GM19035 (cell line): Measurements from ENCODE around the gene MYL12A.
A peak's percentile ranks its signal among the peaks of the same experiment; 100 is the strongest.
"Not testable (repeated sequence)": the region's sequence is repeated elsewhere in the genome, so short reads cannot be mapped to it uniquely, and the experiment has no call there.

Experiments used
- ATAC-seq: cut with Tn5 transposase; IDR thresholded peaks from one replicate; pipeline ENCODE4 v1.9.1; 2021; ENCODE audit not compliant: unreplicated experiment

The MYL12A gene

GRCh38 chr18:3254725-3255124 is 7.1 kb downstream of the MYL12A start:
- ATAC-seq, result no peak

- ATAC-seq, result no peak
Measured at GRCh38 chr18:3255611-3256165, 8.1 kb downstream of the MYL12A start.

DNA sequence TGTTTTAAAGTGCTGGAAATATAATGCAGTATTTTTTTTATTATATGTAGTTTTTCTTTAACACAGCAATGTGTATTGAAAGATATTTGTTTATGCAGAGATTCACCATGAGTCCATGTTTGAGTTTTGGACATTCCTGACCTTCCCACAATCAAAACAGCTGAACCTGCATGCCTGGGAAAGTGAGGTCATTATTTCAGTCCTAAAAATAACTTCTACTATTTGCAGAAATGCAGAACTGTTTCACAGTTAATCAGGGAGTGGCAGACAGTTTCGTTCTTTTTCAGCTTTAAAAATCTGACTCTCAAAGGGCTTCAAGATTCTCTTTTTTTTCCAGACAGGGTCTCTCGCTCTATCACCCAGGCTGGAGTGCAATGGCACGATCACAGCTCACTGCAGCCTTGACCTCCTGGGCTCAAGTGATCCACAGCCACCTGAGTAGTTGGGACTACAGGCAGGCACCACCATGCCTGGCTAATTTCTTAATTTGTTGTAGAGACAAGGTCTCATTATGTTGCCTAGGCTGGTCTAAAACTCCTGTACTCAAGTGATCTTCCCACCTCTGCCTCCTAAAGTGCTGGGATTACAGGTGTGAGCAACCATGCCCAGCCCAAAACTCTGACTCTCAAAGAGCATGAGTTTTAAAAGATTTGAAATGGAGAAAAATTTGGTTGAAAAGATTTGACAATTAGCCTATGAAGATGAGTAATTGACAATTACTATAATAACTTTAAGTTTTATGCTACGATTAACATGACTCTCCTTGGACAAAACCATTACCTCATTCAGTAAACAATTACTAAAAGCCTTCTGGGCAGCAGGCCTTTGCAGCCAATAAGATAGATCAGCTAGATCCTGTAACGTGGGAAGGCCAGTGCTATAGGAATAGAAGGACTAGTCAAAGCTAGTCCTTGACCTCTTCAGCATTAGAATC is 9.4 kb downstream of the MYL12A start:
- no peak for ATAC-seq

- no peak for ATAC-seq
Measured at GRCh38 chr18:3257627-3258120, 10.1 kb downstream of the MYL12A start.

- ATAC-seq, result no peak
Measured at GRCh38 chr18:3260995-3261372, 13.4 kb downstream of the MYL12A start.

DNA sequence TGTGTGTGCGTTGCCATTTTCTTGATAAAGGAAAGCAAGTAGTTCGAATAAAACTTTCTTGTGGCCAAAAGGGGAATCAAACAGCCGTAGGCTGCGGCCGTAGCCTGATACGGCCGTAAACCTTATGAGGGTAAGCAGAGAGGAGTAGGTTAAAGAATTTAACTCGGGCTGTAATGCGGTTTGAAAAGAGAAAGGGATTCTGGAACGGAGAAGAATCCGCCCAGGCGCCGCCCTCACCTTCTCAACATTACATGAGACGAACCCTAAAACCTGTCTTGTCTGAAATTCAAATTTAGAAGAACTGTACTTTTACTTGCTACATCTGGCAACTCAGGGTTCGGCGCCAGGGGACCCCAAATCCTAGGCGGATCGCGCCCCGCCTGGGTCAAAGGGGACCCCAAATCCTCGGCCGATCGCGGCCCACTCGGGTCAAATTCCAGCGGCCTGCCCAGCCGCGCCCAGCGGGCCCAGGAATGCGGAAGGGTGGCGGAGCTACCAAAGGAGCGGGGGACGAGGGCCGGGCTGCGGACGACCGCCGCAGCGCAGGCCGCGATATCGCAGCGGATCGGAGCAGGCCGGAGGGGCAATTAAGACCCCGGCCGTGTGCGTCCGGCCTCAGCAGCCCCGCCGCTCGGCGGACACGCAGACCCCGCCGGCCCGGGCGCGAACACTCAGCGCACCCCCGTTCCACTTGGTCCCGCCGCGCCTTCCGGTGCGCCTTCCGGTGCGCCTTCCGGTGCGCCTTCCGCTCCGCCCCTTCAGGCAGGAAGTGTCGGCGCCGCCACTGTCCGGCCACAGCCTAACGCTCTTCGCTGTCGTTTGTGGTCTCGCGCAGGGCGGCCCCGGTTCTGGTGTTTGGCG is 14.0 kb downstream of the MYL12A start, which contains the start of gene MYL12B:
TSS of gene MYL12B (plus strand) at position 761 of the 861 bp plus-strand sequence. CDS start 10,766 bp downstream, outside the sequence.
- ATAC-seq, result peak; percentile 85

- ATAC-seq, result peak; percentile 39
Measured at GRCh38 chr18:3262234-3263131, 14.9 kb downstream of the MYL12A start.

- ATAC-seq, result no peak
Measured at GRCh38 chr18:3263132-3263700, 15.6 kb downstream of the MYL12A start.

GRCh38 chr18:3264362-3264761 is 16.8 kb downstream of the MYL12A start:
- ATAC-seq, result no peak

GRCh38 chr18:3265564-3266033 is 18.0 kb downstream of the MYL12A start:
- no peak for ATAC-seq

- ATAC-seq, result no peak
Measured at GRCh38 chr18:3266062-3266608, 18.5 kb downstream of the MYL12A start.

GRCh38 chr18:3268306-3268705 is 20.7 kb downstream of the MYL12A start:
- ATAC-seq, result no peak

GRCh38 chr18:3269241-3269913 is 21.8 kb downstream of the MYL12A start:
- no peak for ATAC-seq

GRCh38 chr18:3269914-3270299 is 22.3 kb downstream of the MYL12A start:
- ATAC-seq, result no peak

DNA sequence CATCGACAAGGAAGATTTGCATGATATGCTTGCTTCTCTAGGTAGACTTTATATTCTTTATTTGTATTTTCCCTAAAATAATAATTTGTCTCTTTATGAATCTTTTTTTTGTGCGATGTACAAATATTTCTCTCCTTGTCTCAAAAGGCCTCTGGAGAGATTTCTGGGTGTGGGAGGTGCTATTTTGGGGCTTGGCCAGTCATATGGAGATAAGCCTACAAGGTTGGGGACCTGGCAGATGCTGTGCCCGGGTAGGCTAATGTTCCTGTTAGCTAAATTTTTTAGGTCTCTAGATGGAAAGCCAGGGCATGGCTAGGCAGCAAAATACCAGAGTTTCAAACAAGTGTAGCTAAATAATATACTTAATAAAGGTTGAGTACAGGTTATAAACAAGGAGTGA is 25.4 kb downstream of the MYL12A start:
- no peak for ATAC-seq

DNA sequence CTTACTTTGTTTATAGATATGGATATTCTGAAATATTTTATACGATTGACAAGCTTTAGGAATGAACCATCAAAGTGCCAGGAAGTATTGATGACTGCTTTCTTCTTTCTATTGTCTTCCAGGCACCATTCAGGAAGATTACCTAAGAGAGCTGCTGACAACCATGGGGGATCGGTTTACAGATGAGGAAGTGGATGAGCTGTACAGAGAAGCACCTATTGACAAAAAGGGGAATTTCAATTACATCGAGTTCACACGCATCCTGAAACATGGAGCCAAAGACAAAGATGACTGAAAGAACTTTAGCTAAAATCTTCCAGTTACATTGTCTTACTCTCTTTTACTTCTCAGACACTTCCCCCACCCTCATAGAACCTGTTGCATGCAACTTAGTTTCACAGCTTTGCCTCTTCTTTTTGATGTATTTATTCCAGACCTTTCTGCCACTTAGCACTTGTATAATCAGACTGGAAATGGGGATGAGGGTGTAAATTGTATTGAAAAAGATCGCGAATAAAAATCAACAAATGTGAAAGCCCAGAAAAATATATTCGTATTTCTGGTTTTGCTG is 30.1 kb downstream of the MYL12A start:
- ATAC-seq, result not testable (repeated sequence)

DNA sequence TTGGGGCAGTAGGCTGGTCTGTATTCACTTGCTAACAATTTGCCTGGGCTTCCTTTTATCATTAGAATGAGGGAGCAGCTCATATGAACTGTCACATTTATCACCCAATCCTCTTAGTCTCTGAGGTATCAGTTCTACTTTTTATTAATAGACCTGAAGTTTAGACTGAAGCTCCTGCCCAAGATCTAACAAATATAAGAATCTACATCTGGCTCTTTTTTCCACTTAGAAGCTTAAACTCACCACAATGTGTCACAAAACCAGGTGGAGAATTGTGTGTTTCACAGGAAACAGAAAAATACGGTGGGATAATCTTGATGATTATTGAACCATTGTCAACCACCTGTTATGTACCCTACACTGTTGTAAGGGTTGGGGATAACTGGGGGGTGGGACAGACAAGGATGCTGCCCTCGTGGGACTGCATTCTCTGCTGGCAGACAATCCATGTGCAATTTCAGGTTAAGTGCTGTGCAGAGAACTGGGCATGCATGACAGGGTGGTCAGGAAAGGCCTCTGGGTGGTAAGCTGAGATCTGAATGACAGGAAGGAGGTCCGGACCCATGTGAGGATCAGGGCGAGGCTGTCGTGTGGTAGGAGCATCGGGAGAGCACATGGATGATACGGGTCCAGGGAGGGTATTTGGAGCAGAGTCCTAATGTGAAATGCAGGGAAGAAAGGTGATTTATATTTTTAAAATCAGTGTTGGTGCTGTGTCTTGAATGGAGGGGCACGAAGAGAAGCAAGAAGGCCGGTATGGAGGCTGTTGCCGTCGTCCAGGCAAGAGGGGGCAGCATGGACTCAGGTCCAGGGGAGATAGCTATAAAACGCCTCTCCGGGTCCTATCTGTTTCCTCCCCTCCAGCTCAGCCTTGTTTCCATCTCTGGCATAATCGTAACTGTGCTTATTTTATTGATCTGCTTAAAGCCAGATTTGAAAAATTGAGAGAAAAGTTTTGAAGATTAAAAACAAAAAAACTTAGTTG is 31.9 kb downstream of the MYL12A start:
- peak; percentile 75 for ATAC-seq
